Left ventricle myocardium inferior (tissue), 1 donor: ENCODE measurements around the gene RAB19. TPM values are rescaled to one million over a fixed set of nuclear protein-coding genes. Genes with fewer than 3 reads are reported as not detected.

Experiments used
- DNase-seq: peaks from one replicate; pipeline ENCODE4 v3.0.0-alpha.2; 2020
- H3K27ac ChIP-seq: fragments of 200-600 bp; replicated peaks from 2 replicates; pipeline ENCODE4 v1.8.0; 2021
- H3K27me3 ChIP-seq: fragments of 200-600 bp; 2 replicates; pipeline ENCODE4 v1.8.0; 2021; ENCODE audit warnings: low read depth
- H3K36me3 ChIP-seq: fragments of 200-600 bp; 2 replicates; pipeline ENCODE4 v1.8.0; 2021
- H3K4me1 ChIP-seq: fragments of 200-600 bp; 2 replicates; pipeline ENCODE4 v1.8.0; 2021
- H3K4me3 ChIP-seq: fragments of 200-600 bp; 2 replicates; pipeline ENCODE4 v1.8.0; 2021; ENCODE audit warnings: mild to moderate bottlenecking, moderate library complexity
- H3K9me3 ChIP-seq: fragments of 200-600 bp; replicated peaks from 2 replicates; pipeline ENCODE4 v1.8.0; 2021
- intact Hi-C: fragments of 100-400 bp; cut with micrococcal nuclease; formaldehyde crosslinking; loops from one replicate; pipeline ENCODE4 v1.11.0; 2022
- total RNA-seq: library from RNA; stranded (reverse); fragmentation: NEBNext Ultra II Directional; extraction: Animal tissue kit (Norgen Biotek cat#: 25700); gene quantifications from one replicate; pipeline ENCODE4 v1.2.1, GENCODE V29; 2021
- TF ChIP-seq, protein P1 (sequence below): fragments of 200-600 bp; IDR thresholded peaks from 2 replicates; pipeline ENCODE4 v1.8.0; 2021; ENCODE audit warnings: antibody characterized with exemption, mild to moderate bottlenecking, borderline replicate concordance
- donor health status: DM: no; HTN: yes; CAD: no; lungs with severe emphysema.

Gene RAB19
- total RNA-seq, 1 donor from 2014 or later = not detected

DNA sequence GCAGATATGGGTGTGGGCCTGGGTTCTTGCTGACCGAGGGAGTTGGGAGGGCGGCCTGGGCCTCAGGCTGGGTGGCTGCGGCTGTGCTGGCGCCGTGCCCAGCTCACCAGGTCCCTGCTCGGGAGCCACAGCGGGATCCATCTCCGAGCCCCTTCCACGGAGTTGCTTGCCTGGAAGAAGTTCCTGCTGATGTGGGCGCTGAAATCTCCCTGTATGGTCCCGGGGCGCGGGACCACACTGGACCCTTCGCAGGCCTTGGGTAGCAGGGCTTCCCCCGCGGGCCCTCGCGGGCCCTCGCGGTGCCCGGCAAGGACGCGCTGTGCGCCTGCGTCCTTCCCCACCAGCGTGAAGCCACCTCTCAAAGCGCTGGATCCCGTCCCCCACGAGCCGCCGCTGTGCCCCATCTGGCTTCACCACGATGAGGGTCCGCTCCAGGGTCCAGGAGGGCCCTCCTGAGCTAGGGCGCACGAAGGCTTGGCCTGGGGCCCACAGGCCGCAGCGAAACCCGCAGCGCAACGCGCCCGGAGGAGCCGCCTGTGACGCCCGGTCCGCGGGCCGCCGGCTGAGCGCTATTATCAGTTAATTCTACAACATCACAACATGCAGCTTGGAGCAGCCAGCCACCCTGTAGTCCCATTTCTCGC lies 31.5 kb downstream of the RAB19 start:
- intact Hi-C loops = no loop called here
- peak; percentile 18 for DNase-seq
- Histone ChIP-seq H3K27me3 (peaks cover 10% of the 10 kb centered on the region), H3K4me3 (peak overlapping the region; percentile 57), H3K4me1 (peaks cover 4% of the 10 kb centered on the region), H3K9me3 (no peaks in the 10 kb centered on the region), H3K36me3 (no peaks in the 10 kb centered on the region), H3K27ac (no peak overlapping the region)
- TF ChIP-seq, protein P1, sequence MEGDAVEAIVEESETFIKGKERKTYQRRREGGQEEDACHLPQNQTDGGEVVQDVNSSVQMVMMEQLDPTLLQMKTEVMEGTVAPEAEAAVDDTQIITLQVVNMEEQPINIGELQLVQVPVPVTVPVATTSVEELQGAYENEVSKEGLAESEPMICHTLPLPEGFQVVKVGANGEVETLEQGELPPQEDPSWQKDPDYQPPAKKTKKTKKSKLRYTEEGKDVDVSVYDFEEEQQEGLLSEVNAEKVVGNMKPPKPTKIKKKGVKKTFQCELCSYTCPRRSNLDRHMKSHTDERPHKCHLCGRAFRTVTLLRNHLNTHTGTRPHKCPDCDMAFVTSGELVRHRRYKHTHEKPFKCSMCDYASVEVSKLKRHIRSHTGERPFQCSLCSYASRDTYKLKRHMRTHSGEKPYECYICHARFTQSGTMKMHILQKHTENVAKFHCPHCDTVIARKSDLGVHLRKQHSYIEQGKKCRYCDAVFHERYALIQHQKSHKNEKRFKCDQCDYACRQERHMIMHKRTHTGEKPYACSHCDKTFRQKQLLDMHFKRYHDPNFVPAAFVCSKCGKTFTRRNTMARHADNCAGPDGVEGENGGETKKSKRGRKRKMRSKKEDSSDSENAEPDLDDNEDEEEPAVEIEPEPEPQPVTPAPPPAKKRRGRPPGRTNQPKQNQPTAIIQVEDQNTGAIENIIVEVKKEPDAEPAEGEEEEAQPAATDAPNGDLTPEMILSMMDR = no peak

DNA sequence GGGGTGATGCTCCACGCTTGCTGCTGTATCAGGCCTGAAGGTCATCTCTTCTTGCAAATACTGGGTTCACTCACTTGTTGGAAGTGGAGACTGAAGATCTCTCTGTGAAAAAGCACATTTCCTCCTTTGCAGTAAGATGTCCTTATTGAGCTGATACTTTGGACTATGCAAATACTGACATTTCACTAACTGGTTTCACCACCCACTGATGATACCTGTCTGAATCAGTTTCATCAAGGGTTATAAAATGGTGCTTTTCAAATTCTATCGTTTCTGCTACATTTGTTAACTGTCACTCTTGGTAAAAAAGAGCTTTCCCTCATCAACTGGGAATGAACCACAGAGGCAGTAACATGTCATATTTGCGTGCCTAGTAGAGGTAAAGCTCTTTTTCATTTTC lies 35.5 kb downstream of the RAB19 start:
- Histone ChIP-seq H3K4me1 (peaks cover 4% of the 10 kb centered on the region), H3K36me3 (no peaks in the 10 kb centered on the region), H3K9me3 (no peaks in the 10 kb centered on the region), H3K27ac (no peak overlapping the region), H3K4me3 (no peak overlapping the region), H3K27me3 (peaks cover 10% of the 10 kb centered on the region)
- DNase-seq = no peak
- intact Hi-C loops = no loop called here
- TF ChIP-seq, protein P1 = no peak

DNA sequence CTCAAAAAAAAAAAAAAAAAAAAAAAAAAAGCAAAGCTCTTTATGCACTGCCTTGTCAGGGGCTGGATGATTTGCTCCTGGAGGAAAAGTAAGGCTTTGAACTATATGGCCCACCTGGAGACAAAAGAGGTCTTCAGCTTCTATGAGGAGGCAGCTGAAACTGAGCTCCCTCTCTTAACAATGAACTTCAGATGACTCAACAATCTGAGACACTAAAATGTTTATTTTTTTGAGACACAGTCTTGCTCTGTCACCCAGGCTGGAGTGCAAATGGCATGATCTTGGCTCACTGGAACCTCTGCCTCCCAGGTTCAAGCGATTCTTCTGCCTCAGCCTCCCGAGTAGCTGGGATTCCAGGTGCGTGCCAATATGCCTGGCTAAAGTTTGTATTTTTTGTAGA lies 36.7 kb downstream of the RAB19 start:
- no peaks in the 10 kb centered on the region for H3K9me3 ChIP-seq
- no peaks in the 10 kb centered on the region for H3K36me3 ChIP-seq
- intact Hi-C loops = no loop called here
- TF ChIP-seq, protein P1 = no peak
- H3K27ac ChIP-seq = no peak overlapping the region
- H3K4me3 ChIP-seq = no peak overlapping the region
- H3K27me3 ChIP-seq = peaks cover 2% of the 10 kb centered on the region
- peaks cover under 1% of the 10 kb centered on the region for H3K4me1 ChIP-seq
- DNase-seq = no peak

DNA sequence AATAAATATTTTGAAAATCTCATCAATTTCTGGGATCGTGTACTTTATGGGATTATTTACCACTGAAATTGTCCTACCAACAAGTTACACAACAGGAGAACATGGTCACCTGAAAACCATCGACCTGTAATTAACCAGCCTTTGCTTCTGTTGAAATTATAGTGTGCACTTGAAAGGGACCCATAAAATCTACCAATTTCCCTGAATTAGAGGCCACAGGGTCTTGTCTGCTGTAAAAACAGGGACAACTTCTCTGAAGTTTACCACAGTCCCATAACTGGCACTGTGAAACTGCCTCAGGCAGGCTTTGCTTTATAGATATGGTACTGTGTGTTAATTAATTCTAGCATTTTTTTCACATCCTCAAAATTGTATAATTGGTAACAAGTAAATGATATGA lies 37.7 kb downstream of the RAB19 start:
- Histone ChIP-seq H3K4me1 (no peaks in the 10 kb centered on the region), H3K36me3 (no peaks in the 10 kb centered on the region), H3K27me3 (no peaks in the 10 kb centered on the region), H3K9me3 (no peaks in the 10 kb centered on the region), H3K27ac (no peak overlapping the region), H3K4me3 (no peak overlapping the region)
- intact Hi-C loops = no loop called here
- TF ChIP-seq, protein P1 = no peak
- no peak for DNase-seq

DNA sequence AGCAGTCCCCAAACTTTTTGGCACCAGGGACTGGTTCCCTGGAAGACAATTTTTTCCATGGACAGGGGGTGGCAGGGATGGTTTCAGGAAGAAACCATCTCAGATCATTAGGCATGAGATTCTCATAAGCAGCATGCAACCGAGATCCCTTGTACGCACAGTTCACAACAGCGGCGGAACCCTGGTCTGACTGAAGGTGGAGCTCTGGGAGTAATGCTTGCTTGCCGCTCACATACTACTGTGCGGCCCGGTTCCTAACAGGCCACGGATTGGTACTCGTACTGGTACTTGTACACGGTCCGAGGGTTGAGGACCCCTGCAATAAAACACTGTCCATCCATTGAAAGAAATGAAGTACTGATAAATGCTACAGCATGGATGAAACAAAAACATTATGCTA lies 42.6 kb downstream of the RAB19 start:
- no peak overlapping the region for H3K27ac ChIP-seq
- no peak for DNase-seq
- H3K36me3 ChIP-seq = no peaks in the 10 kb centered on the region
- TF ChIP-seq, protein P1 = no peak
- H3K27me3 ChIP-seq = no peaks in the 10 kb centered on the region
- no peaks in the 10 kb centered on the region for H3K9me3 ChIP-seq
- H3K4me1 ChIP-seq = peaks cover 12% of the 10 kb centered on the region
- intact Hi-C loops = no loop called here
- no peak overlapping the region for H3K4me3 ChIP-seq
